CD14-positive monocyte (primary cell): ENCODE data around the gene ARMH3. TPM values are rescaled to one million over a fixed set of nuclear protein-coding genes. Genes with fewer than 3 reads are reported as not detected.

ENCODE experiments used
- DNase-seq, 3 donors: peaks; one replicate each; pipeline ENCODE4 v3.0.0-alpha.2; 2011 to 2022
- H2AFZ ChIP-seq: 2 replicates; pipeline ENCODE4 v1.6.0; 2012; ENCODE audit warnings: mild to moderate bottlenecking, low read depth, low read length, inconsistent platforms; ENCODE audit not compliant: insufficient read depth, poor library complexity, severe bottlenecking
- H3K27ac ChIP-seq, 2 donors: 1 replicate in 1 of 2; 2 replicates in 1 of 2; pipeline ENCODE4 v1.5.1; 2012 to 2013; ENCODE audit warnings: low read length in 2 of 2, control low read depth in 1 of 2, inconsistent platforms in 1 of 2, low read depth in 1 of 2, mild to moderate bottlenecking in 1 of 2
- H3K27me3 ChIP-seq, 2 donors: one replicate each; pipeline versions ENCODE4 v1.6.0 to v1.6.1; 2011 to 2013; ENCODE audit warnings: low read length in 2 of 2; ENCODE audit not compliant: control insufficient read depth in 2 of 2, insufficient read depth in 2 of 2
- H3K36me3 ChIP-seq, 2 donors: replicated peaks in 1 of 2; 1 replicate in 1 of 2; 2 replicates in 1 of 2; pipeline versions ENCODE4 v1.5.1 to v1.6.1; 2012 to 2013; ENCODE audit warnings: low read length in 2 of 2, control low read depth in 1 of 2, inconsistent platforms in 1 of 2, mild to moderate bottlenecking in 1 of 2; ENCODE audit not compliant: insufficient read depth in 2 of 2, control insufficient read depth in 1 of 2
- H3K4me1 ChIP-seq, 2 donors: 1 replicate in 1 of 2; 2 replicates in 1 of 2; pipeline versions ENCODE4 v1.5.1 to v1.6.1; 2012 to 2013; ENCODE audit warnings: low read length in 2 of 2, control low read depth in 1 of 2, inconsistent platforms in 1 of 2, mild to moderate bottlenecking in 1 of 2, moderate library complexity in 1 of 2; ENCODE audit not compliant: insufficient read depth in 2 of 2, control insufficient read depth in 1 of 2
- H3K4me2 ChIP-seq: replicated peaks from 2 replicates; pipeline ENCODE3; 2012; ENCODE audit warnings: low read length, moderate library complexity, mild to moderate bottlenecking; ENCODE audit not compliant: poor library complexity, severe bottlenecking; ENCODE audit errors: extremely low read depth
- H3K4me3 ChIP-seq, 3 experiments: fragments of 200-600 bp in 1 of 3; sonication (generic) in 1 of 3; replicated peaks in 1 of 3; 1 replicate in 2 of 3; 2 replicates in 1 of 3; pipeline ENCODE4 v1.5.1; 2011 to 2013; ENCODE audit warnings: low read length in 3 of 3, mild to moderate bottlenecking in 3 of 3, control low read depth in 2 of 3, low read depth in 2 of 3, inconsistent platforms in 1 of 3, moderate library complexity in 1 of 3
- H3K79me2 ChIP-seq: 2 replicates; pipeline ENCODE4 v1.6.0; 2012; ENCODE audit warnings: mild to moderate bottlenecking, control low read depth, inconsistent platforms, low read length, moderate library complexity; ENCODE audit not compliant: insufficient read depth
- H3K9ac ChIP-seq: 2 replicates; pipeline ENCODE4 v1.6.0; 2017; ENCODE audit warnings: low read length, mild to moderate bottlenecking; ENCODE audit not compliant: insufficient read depth, poor library complexity, severe bottlenecking
- H3K9me3 ChIP-seq, 2 donors: replicated peaks in 1 of 2; 1 replicate in 1 of 2; 2 replicates in 1 of 2; pipeline versions ENCODE4 v1.5.1 to v1.6.1; 2012 to 2013; ENCODE audit warnings: low read length in 2 of 2, control low read depth in 1 of 2; ENCODE audit not compliant: control insufficient read depth in 1 of 2, insufficient read depth in 1 of 2
- H4K20me1 ChIP-seq: 2 replicates; pipeline ENCODE4 v1.6.0; 2012; ENCODE audit warnings: mild to moderate bottlenecking, low read length, control low read depth, moderate library complexity; ENCODE audit not compliant: insufficient read depth
- H3K27ac Mint-ChIP-seq, 7 donors: one replicate each; pipeline ENCODE4 v1.8.0; 2020; ENCODE audit warnings: mild to moderate bottlenecking in 7 of 7, mixed read lengths in 7 of 7, moderate library complexity in 6 of 7, inconsistent platforms in 2 of 7
- H3K27me3 Mint-ChIP-seq, 3 donors: one replicate each; pipeline ENCODE4 v1.8.0; 2021 to 2022; ENCODE audit warnings: low read depth in 3 of 3, mild to moderate bottlenecking in 3 of 3, mixed read lengths in 3 of 3, moderate library complexity in 3 of 3, inconsistent platforms in 1 of 3
- H3K36me3 Mint-ChIP-seq, 2 donors: one replicate each; pipeline ENCODE4 v1.8.0; 2020; ENCODE audit warnings: mixed read lengths in 2 of 2, inconsistent platforms in 1 of 2, mild to moderate bottlenecking in 1 of 2
- H3K4me1 Mint-ChIP-seq: one replicate; pipeline ENCODE4 v1.8.0; 2020; ENCODE audit warnings: mild to moderate bottlenecking, mixed read lengths
- H3K4me3 Mint-ChIP-seq, 2 donors: one replicate each; pipeline ENCODE4 v1.8.0; 2020; ENCODE audit warnings: mild to moderate bottlenecking in 2 of 2, mixed read lengths in 2 of 2, moderate library complexity in 1 of 2
- H3K9me3 Mint-ChIP-seq, 7 donors: one replicate each; pipeline ENCODE4 v1.8.0; 2020 to 2022; ENCODE audit warnings: mixed read lengths in 7 of 7, mild to moderate bottlenecking in 6 of 7, moderate library complexity in 6 of 7, inconsistent platforms in 2 of 7
- WGBS: methylation state at CpG from one replicate; pipeline ENCODE4 v1.1.5; 2013; ENCODE audit warnings: missing lambda C conversion rate; ENCODE audit not compliant: insufficient coverage; 5-methylcytosine and 5-hydroxymethylcytosine counted together
- intact Hi-C, 2 donors: fragments of 100-400 bp; cut with micrococcal nuclease; formaldehyde crosslinking; loops; one replicate each; pipeline versions ENCODE4 v1.15.0 to v1.15.1; 2023
- polyA plus RNA-seq, 3 donors: library from polyadenylated mRNA; depleted of rRNA in 1 of 3; unstranded in 2 of 3; stranded (reverse) in 1 of 3; fragments of 300-500 nt in 2 of 3; fragments of >200 nt in 1 of 3; fragmentation: Illumina TruSeq in 2 of 3; gene quantifications; 1 replicate in 2 of 3; 2 replicates in 1 of 3; pipeline ENCODE4 v1.2.3, GENCODE V29; 2012 to 2021
- TF ChIP-seq, protein P1 (sequence below): fragments of 200-600 bp; IDR thresholded peaks from one replicate; pipeline ENCODE4 v1.8.0; 2022; ENCODE audit warnings: antibody characterized with exemption, mild to moderate bottlenecking

ARMH3 gene
- polyA plus RNA-seq, 3 donors = 20.4 to 26.3 (median 22.1) TPM

DNA sequence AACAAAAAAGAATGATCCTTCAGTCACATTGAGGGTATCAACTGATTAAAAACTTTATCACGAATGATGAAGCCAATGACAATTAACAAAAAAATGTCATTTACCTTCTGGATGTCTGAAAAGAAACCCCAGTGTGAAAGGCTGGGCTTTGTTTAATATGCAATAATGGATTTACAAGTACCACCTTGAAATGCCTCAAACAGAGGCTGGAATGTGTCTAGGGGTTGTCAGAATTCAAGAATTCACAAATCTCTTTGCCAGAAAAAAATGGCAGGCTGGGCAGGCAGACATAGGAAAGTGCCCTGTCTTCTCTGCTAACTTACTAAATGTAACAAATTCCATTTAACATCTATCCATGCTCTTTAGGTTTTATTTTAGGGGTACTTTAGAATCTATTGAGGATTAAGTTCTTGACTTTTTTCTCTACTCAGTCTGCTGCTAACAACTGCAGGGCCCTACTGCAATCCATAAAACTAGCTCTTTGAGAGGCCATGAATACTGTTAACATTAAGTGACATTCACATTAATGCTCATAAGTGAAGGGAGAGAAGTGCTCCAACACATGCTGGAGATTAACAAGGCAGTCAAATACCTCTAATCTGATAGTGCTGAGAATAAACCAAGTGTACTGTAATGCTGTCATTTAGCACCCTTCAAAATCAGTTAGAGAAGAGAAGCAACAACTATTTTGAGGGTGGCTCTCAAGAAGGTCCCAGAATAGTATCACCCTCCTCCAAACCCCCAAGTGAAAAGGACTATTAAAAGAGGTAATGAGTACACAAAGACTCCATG lies 169.3 kb downstream of the ARMH3 start:
- Histone ChIP-seq H3K36me3 (peaks cover 12 to 69% of the 10 kb centered on the region in 2 donors), H3K9ac (no peak overlapping the region), H3K27ac (no peak overlapping the region), H3K9me3 (no peaks in the 10 kb centered on the region), H2AFZ (no peak overlapping the region), H4K20me1 (peaks cover 72% of the 10 kb centered on the region), H3K4me3 (no peak overlapping the region), H3K27me3 (no peaks in the 10 kb centered on the region), H3K4me1 (no peaks in the 10 kb centered on the region), H3K79me2 (no peaks in the 10 kb centered on the region), H3K4me2 (no peak overlapping the region)
- WGBS = no CpG with 5 or more reads among the region's 1 CpG
- DNase-seq = no peak
- Mint-ChIP-seq H3K27ac (no peak overlapping the region), H3K27me3 (no peaks in the 10 kb centered on the region), H3K9me3 (no peaks in the 10 kb centered on the region), H3K4me3 (no peak overlapping the region), H3K36me3 (peaks cover 37 to 50% of the 10 kb centered on the region in 2 donors), H3K4me1 (peaks cover 1% of the 10 kb centered on the region)
- intact Hi-C loops = loop anchor here in 1 of 2 donors (5.0 kb wide), 1 partner anchor 126 kb away; no protein-coding TSS in a partner anchor
- TF ChIP-seq, protein P1, sequence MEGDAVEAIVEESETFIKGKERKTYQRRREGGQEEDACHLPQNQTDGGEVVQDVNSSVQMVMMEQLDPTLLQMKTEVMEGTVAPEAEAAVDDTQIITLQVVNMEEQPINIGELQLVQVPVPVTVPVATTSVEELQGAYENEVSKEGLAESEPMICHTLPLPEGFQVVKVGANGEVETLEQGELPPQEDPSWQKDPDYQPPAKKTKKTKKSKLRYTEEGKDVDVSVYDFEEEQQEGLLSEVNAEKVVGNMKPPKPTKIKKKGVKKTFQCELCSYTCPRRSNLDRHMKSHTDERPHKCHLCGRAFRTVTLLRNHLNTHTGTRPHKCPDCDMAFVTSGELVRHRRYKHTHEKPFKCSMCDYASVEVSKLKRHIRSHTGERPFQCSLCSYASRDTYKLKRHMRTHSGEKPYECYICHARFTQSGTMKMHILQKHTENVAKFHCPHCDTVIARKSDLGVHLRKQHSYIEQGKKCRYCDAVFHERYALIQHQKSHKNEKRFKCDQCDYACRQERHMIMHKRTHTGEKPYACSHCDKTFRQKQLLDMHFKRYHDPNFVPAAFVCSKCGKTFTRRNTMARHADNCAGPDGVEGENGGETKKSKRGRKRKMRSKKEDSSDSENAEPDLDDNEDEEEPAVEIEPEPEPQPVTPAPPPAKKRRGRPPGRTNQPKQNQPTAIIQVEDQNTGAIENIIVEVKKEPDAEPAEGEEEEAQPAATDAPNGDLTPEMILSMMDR = no peak

DNA sequence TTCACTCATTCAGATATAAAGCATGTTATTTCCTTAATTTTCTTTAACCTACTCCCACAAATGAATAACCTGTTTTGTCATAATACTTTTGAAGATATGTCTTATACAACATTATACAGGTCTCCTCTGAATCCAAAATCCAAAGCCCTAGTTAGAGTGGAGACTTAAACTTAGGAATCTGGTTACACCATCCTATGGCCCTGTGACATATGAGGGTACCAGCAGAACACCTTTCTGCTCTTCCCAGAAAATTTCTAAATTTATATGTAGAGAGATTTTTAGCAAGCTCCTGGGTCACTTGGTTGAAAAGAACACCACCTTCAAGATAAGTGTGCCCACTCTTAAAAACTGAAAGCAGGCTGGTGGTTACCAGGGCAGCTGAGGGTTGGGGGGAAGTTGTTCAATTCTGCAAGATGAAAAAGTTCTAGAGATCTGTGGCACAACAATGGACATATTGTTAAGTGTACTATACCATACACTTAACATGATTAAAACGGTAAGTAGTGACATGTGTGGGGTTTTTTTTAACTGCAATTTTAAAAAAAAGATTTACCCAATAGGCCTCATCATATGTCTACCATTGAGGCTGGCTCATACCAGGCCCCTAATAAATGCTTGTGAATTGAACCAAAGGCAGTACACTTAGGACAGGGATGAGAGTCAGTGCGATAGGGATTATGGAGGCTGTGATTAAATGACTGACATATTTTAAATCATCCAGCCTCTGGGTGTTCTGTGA lies 174.8 kb downstream of the ARMH3 start:
- Mint-ChIP-seq H3K9me3 (no peaks in the 10 kb centered on the region), H3K27ac (no peak overlapping the region), H3K4me3 (no peak overlapping the region), H3K4me1 (peaks cover 1% of the 10 kb centered on the region), H3K36me3 (peaks cover 44 to 59% of the 10 kb centered on the region in 2 donors), H3K27me3 (no peaks in the 10 kb centered on the region)
- intact Hi-C loops = no loop called here
- Histone ChIP-seq H3K4me3 (no peak overlapping the region), H3K4me2 (no peak overlapping the region), H3K4me1 (no peaks in the 10 kb centered on the region), H4K20me1 (peaks cover 69% of the 10 kb centered on the region), H3K27ac (no peak overlapping the region), H3K79me2 (no peaks in the 10 kb centered on the region), H3K27me3 (no peaks in the 10 kb centered on the region), H2AFZ (no peak overlapping the region), H3K9ac (no peak overlapping the region), H3K9me3 (no peaks in the 10 kb centered on the region), H3K36me3 (peaks cover 12 to 70% of the 10 kb centered on the region in 2 donors)
- DNase-seq = no peak
- no CpG with 5 or more reads among the region's 2 CpGs for WGBS
- TF ChIP-seq, protein P1 = no peak
